Activated T-helper 1 cell treated with Interleukin-2 at 50 U/mL for 16 hours (primary cell): ENCODE measurements around the gene UBASH3A.
"Not testable (repeated sequence)": the region's sequence is repeated elsewhere in the genome, so short reads cannot be mapped to it uniquely, and the experiment has no call there.

Experiments used
- DNase-seq: peaks from one replicate; pipeline ENCODE4 v3.0.0-alpha.2; 2020; ENCODE audit warnings: low read depth

UBASH3A gene

GRCh38 chr21:42468491-42469131 lies 64.9 kb downstream of the UBASH3A start:
- no peak for DNase-seq

- DNase-seq = no peak
Measured at GRCh38 chr21:42469272-42469671, 65.6 kb downstream of the UBASH3A start.

- not testable (repeated sequence) for DNase-seq
Measured at GRCh38 chr21:42469726-42470125, 66.0 kb downstream of the UBASH3A start.

- no peak for DNase-seq
Measured at GRCh38 chr21:42471206-42471605, 67.5 kb downstream of the UBASH3A start.

GRCh38 chr21:42471716-42472330 lies 68.1 kb downstream of the UBASH3A start:
- no peak for DNase-seq

GRCh38 chr21:42472521-42472920 lies 68.8 kb downstream of the UBASH3A start:
- DNase-seq = no peak

GRCh38 chr21:42473498-42474042 lies 69.9 kb downstream of the UBASH3A start:
- no peak for DNase-seq

- DNase-seq = no peak
Measured at GRCh38 chr21:42474043-42474831, 70.5 kb downstream of the UBASH3A start.

GRCh38 chr21:42475036-42475435 lies 71.3 kb downstream of the UBASH3A start:
- no peak for DNase-seq

GRCh38 chr21:42475526-42476387 lies 72.1 kb downstream of the UBASH3A start:
- DNase-seq = no peak

- no peak for DNase-seq
Measured at GRCh38 chr21:42476388-42477331, 73.0 kb downstream of the UBASH3A start.

- no peak for DNase-seq
Measured at GRCh38 chr21:42478504-42478903, 74.8 kb downstream of the UBASH3A start.

- no peak for DNase-seq
Measured at GRCh38 chr21:42479582-42479981, 75.9 kb downstream of the UBASH3A start.

GRCh38 chr21:42480736-42481135 lies 77.0 kb downstream of the UBASH3A start:
- no peak for DNase-seq

GRCh38 chr21:42481169-42481568 lies 77.5 kb downstream of the UBASH3A start:
- no peak for DNase-seq

GRCh38 chr21:42484966-42485365 lies 81.3 kb downstream of the UBASH3A start:
- no peak for DNase-seq

GRCh38 chr21:42486072-42486471 lies 82.4 kb downstream of the UBASH3A start:
- DNase-seq = no peak

- DNase-seq = no peak
Measured at GRCh38 chr21:42486531-42486930, 82.8 kb downstream of the UBASH3A start.

- DNase-seq = no peak
Measured at GRCh38 chr21:42489006-42489563, 85.4 kb downstream of the UBASH3A start.

GRCh38 chr21:42489991-42490390 lies 86.3 kb downstream of the UBASH3A start:
- DNase-seq = no peak
